Fibroblast of mammary gland (primary cell): Measurements from ENCODE around the gene IL2RA.
"Not testable (repeated sequence)": the region's sequence is repeated elsewhere in the genome, so short reads cannot be mapped to it uniquely, and the experiment has no call there.

Source experiments
- DNase-seq: peaks from one replicate; pipeline ENCODE4 v3.0.0-alpha.2; 2010; ENCODE audit warnings: low read depth
- H3K4me3 ChIP-seq: 2 replicates; pipeline ENCODE4 v1.5.1; 2011; ENCODE audit warnings: low read depth, mild to moderate bottlenecking, low read length, moderate library complexity; ENCODE audit not compliant: control insufficient read depth
- CTCF ChIP-seq: conservative IDR thresholded peaks from 2 replicates; pipeline ENCODE4 v1.5.1; 2011; ENCODE audit warnings: low read depth, low read length, inconsistent platforms; ENCODE audit not compliant: control insufficient read depth, insufficient read depth

The IL2RA gene

GRCh38 chr10:6045314-6045848, 16.8 kb downstream of the IL2RA start:
- H3K4me3 ChIP-seq = no peak overlapping the region
- TF ChIP-seq CTCF = no peak
- no peak for DNase-seq

- DNase-seq = no peak
- no peak overlapping the region for H3K4me3 ChIP-seq
- no peak for TF ChIP-seq CTCF
These were observed 17.3 kb downstream of the IL2RA start for GRCh38 chr10:6044751-6045313.

- no peak overlapping the region for H3K4me3 ChIP-seq
- TF ChIP-seq CTCF = no peak
- no peak for DNase-seq
These were observed 18.1 kb downstream of the IL2RA start for GRCh38 chr10:6044060-6044459.

- not testable (repeated sequence) for DNase-seq, H3K4me3 ChIP-seq
These were observed 18.8 kb downstream of the IL2RA start for GRCh38 chr10:6043377-6043776.

- no peak for TF ChIP-seq CTCF
- no peak overlapping the region for H3K4me3 ChIP-seq
- no peak for DNase-seq
These were observed 22.0 kb downstream of the IL2RA start for GRCh38 chr10:6040205-6040604.

- no peak for DNase-seq
- H3K4me3 ChIP-seq = no peak overlapping the region
- no peak for TF ChIP-seq CTCF
These were observed 22.5 kb downstream of the IL2RA start for GRCh38 chr10:6039711-6040110.

GRCh38 chr10:6038071-6038631, 24.0 kb downstream of the IL2RA start:
- no peak for DNase-seq
- no peak for TF ChIP-seq CTCF
- no peak overlapping the region for H3K4me3 ChIP-seq
